Activated naive CD4-positive, alpha-beta T cell treated with anti-CD3 and anti-CD28 coated beads, Interleukin-2, amount 10 ng/mL, durations not matched to agents 7 days and 5 days (primary cell): Measurements from ENCODE around the gene BLOC1S1.

Source experiments
- CTCF ChIA-PET: fragments of 350-600 bp; sonication (Branson Sonifier 250); formaldehyde crosslinking; loops from one replicate; lab custom pipeline; 2021; ENCODE audit warnings: antibody characterized with exemption; lab: Charles Lee
- DNase-seq: peaks from one replicate; pipeline ENCODE4 v3.0.0-alpha.2; 2020
- H3K27ac Mint-ChIP-seq: one replicate; pipeline ENCODE4 v1.8.0; 2021; ENCODE audit warnings: mild to moderate bottlenecking, moderate library complexity, mixed read lengths
- H3K27me3 Mint-ChIP-seq: one replicate; pipeline ENCODE4 v1.8.0; 2021; ENCODE audit warnings: mild to moderate bottlenecking, mixed read lengths
- H3K36me3 Mint-ChIP-seq: one replicate; pipeline ENCODE4 v1.8.0; 2021; ENCODE audit warnings: mixed read lengths
- H3K4me1 Mint-ChIP-seq: one replicate; pipeline ENCODE4 v1.8.0; 2021; ENCODE audit warnings: mixed read lengths
- H3K4me3 Mint-ChIP-seq: one replicate; pipeline ENCODE4 v1.8.0; 2021; ENCODE audit warnings: mild to moderate bottlenecking, moderate library complexity, mixed read lengths
- H3K9me3 Mint-ChIP-seq: one replicate; pipeline ENCODE4 v1.8.0; 2021; ENCODE audit warnings: mixed read lengths

BLOC1S1 gene

DNA sequence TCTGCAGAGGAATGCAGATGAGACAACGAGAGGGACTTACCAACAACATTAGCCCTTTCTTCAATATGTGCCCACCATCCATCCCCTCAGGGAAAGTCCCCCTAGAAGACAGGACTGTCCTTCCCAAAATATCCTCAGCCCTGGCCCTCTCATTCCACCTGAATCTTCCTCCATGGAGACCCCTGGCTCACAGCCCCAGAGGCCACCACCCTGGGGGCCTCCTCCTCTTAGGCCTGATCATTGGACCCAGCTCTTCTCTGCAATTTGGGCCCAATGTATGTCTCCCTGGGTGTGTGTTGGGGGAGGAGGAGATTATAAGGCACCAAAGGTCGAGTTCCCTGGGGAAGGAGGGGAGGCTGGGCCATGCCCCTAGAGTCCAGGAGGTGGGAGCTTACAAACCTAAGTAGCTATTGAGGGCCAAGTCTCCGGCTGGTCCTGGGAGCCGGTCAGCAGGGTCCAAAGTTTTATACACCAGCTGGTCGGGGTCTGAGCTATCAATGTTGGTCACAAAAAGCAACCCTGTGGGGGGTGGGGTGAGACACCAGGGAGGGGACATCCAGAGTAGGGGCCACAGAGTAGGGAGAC is 16.3 kb upstream of the BLOC1S1 start:
- Mint-ChIP-seq H3K9me3 (no peaks in the 10 kb centered on the region), H3K4me1 (no peaks in the 10 kb centered on the region), H3K4me3 (no peak overlapping the region), H3K36me3 (no peaks in the 10 kb centered on the region), H3K27me3 (peaks cover 22% of the 10 kb centered on the region), H3K27ac (no peak overlapping the region)
- CTCF ChIA-PET: interaction anchor here (1.0 to 1.1 kb wide), 2 partner anchors 38 to 43 kb away, joined by 3 read pairs; no protein-coding TSS in a partner anchor
- DNase-seq: no peak

DNA sequence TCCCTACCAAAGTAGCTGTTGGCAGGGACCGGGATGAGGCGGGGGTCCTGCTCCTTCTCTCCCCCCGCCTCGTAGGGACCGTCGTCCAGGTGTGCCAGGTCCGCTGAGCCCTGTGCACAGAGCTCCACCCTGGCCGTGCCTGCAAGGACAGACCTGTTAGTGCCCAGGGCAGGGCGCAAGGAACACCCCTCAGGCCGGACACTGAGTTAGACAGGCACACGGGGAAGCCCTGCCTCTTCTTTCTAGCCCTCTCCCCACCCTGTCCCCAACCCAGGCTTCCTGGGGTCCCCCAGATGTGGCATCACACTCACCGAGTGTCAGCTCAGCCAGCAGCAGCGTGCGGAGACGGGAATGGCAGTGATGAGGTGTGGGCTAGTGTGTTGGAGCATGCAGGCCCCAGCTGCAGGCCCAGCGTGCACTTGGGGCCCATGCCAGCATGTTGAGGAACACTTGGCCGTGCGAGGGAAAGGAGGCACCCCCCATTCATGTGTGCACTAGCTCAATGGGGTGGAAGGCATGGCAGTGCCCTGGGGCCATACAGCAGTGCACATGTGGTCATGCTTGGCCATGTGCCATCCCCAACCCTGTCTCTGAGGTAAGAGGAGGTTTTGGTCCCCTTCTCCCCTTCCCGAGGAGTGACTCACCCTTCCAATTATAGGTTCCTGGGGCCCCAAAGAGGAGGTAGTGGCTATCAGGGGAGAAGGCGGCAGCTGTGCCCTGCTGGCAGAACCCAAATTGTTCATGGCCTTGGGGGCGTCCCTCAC is 15.4 kb upstream of the BLOC1S1 start:
- no peak for DNase-seq
- Mint-ChIP-seq H3K27me3 (peaks cover 29% of the 10 kb centered on the region), H3K27ac (no peak overlapping the region), H3K4me3 (no peak overlapping the region), H3K36me3 (no peaks in the 10 kb centered on the region), H3K9me3 (no peaks in the 10 kb centered on the region), H3K4me1 (no peaks in the 10 kb centered on the region)
- CTCF ChIA-PET: interaction anchor here (1.0 kb wide), 1 partner anchor 37 kb away, joined by 3 read pairs; no protein-coding TSS in a partner anchor

DNA sequence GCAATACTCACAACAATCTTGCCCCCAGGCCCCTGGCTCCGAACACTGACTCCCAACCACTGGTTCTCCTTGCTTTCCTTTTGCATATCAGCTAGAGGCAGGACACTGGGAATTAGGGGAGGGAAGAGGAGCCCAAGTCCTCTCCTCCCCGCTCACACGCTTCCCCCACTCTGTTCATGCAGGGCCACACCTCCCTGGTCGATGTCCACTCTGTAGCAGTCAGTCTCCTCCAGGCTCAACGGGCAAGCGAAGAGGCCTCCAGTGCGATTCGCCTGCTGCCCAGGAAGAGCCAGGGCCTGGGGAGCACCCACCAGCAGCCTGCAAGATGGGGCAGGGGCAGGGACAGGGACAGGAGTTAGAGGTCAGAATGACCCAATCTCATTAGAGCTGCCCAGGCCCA is 13.0 kb upstream of the BLOC1S1 start:
- Mint-ChIP-seq H3K4me3 (no peak overlapping the region), H3K4me1 (peaks cover 6% of the 10 kb centered on the region), H3K27me3 (peaks cover 48% of the 10 kb centered on the region), H3K27ac (no peak overlapping the region), H3K9me3 (no peaks in the 10 kb centered on the region), H3K36me3 (no peaks in the 10 kb centered on the region)
- DNase-seq: no peak
- CTCF ChIA-PET: no interaction called here

GRCh38 chr12:55703288-55703687 is 12.6 kb upstream of the BLOC1S1 start:
- CTCF ChIA-PET: no interaction called here
- Mint-ChIP-seq H3K4me1 (peaks cover 10% of the 10 kb centered on the region), H3K27me3 (peaks cover 52% of the 10 kb centered on the region), H3K27ac (no peak overlapping the region), H3K4me3 (no peak overlapping the region), H3K9me3 (no peaks in the 10 kb centered on the region), H3K36me3 (no peaks in the 10 kb centered on the region)
- no peak for DNase-seq

DNA sequence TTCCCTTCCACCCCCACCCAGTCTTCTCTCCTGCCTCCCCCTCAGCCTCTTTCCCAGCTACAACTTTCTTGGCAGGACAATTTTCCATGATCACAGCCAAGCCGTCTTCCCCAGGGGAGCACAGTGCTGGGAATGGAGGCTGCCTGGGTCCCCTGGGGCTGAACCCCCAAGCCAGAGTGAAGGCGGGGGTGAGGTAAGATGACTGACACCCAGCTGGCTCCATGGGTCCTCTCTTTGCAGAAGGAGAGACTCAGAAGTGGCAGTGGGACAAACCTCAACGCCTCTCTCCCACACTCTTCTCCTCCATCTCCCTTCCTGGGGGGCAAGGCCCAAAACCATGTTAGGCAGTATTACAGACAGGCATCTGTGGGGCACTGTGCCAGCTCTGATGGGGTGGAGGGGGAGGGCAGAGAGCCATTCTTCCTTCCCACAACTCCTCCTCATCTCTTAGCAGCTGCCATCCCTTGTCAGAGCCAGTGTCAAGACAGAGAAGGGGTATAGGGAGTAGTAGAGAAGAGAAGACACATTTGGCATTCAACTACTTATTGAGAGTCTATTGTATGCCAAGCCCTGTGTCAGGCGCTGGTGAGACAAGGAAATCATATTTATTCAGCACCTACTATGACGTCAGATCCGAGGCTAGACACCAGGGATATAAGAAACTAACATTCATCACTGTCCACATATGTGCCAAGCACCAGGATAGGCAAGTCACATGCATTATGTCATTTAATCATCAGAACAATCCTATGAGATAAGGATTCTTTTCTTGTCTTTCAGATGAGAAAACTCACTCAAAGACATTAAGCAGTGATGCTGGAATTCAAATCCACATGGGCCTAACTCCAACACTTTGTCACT is 11.7 kb upstream of the BLOC1S1 start:
- CTCF ChIA-PET: no interaction called here
- H3K36me3 Mint-ChIP-seq: no peaks in the 10 kb centered on the region
- H3K27me3 Mint-ChIP-seq: peaks cover 58% of the 10 kb centered on the region
- no peak overlapping the region for H3K4me3 Mint-ChIP-seq
- no peaks in the 10 kb centered on the region for H3K9me3 Mint-ChIP-seq
- H3K27ac Mint-ChIP-seq: no peak overlapping the region
- no peak for DNase-seq
- H3K4me1 Mint-ChIP-seq: peaks cover 18% of the 10 kb centered on the region

DNA sequence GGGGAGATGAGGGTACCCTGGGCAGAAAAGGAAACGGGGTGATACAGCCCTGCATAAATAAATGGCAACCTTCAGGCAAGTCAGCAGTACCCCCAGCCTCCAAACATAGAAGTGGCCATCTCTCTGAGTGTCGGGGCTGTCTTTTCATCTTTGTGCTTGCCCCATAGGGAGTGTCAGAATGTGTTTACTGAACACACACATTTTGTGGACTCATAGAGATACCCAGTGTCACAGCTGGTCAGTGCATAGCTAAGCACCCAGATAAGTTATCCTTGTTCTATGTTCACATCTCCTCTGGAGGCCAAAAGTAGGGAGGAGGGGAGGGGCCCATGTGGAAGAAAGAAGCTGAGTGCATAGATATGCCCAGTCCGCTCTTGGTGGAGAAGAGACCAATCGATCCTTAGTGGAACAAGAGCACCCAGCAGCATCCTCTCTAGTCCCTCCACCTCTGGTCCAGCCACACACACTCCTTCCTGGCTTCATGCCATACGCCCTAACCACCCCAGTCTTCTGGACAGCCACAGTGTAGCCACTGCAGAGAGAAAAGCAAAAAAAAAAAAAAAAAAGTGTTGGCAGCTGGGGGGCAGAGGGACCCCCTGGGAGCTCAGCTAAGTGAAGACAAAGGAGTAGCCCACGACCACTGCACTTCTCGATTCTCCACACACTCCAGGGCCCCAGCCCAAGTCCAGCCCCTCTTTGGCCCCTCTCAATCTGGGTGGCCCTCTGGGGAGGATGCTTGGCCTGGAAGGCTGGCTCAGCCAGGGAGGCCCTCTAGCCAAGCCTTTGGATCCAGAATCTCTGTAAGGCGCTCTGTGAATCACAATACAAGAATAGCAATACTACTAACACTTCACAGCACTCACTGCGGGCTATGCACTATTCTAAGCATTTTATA is 10.8 kb upstream of the BLOC1S1 start:
- Mint-ChIP-seq H3K4me3 (no peak overlapping the region), H3K4me1 (peaks cover 20% of the 10 kb centered on the region), H3K36me3 (no peaks in the 10 kb centered on the region), H3K27me3 (peaks cover 64% of the 10 kb centered on the region), H3K9me3 (no peaks in the 10 kb centered on the region), H3K27ac (no peak overlapping the region)
- CTCF ChIA-PET: interaction anchor here (1.4 to 2.4 kb wide), 5 partner anchors 8 to 60 kb away, joined by 4 to 8 read pairs (median 6); no protein-coding TSS in a partner anchor
- no peak for DNase-seq

DNA sequence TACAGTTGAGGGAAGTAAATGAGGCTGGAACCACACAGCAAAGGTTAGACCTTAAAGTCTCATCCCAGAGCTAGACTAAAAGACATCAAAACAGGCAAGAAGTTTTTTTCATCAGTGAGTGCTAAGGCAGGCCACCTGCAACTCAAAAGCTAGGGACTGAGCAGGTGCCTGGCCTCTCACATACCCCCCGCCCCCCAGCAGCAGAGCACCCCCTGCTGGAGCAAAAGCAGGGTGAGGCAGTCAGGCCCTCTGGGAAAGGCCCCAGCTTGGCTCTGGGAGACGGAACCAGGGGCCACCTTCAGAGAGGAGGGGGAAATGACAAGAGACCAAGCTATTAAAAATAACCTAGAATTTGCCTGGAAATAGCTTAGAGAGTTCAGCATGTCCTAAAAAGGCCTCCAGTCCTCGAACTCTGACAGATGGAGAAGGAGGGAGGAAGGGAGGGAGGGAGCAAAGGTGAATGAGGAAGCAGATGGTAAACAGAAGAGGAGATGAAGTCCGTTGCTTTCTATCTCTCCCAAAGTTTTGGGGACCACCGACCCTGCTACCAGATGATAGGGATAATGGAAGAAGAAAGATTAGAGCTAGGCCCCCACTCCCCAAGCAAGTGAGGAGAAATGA is 10.0 kb upstream of the BLOC1S1 start:
- Mint-ChIP-seq H3K27ac (no peak overlapping the region), H3K4me3 (no peak overlapping the region), H3K9me3 (no peaks in the 10 kb centered on the region), H3K4me1 (peaks cover 20% of the 10 kb centered on the region), H3K36me3 (no peaks in the 10 kb centered on the region), H3K27me3 (peaks cover 66% of the 10 kb centered on the region)
- CTCF ChIA-PET: interaction anchor here (1.0 to 2.4 kb wide), 6 partner anchors 9 to 61 kb away, joined by 3 to 8 read pairs (median 6); no protein-coding TSS in a partner anchor
- peak; percentile 44 for DNase-seq

- H3K27me3 Mint-ChIP-seq: peaks cover 68% of the 10 kb centered on the region
- H3K9me3 Mint-ChIP-seq: no peaks in the 10 kb centered on the region
- H3K27ac Mint-ChIP-seq: no peak overlapping the region
- peaks cover 20% of the 10 kb centered on the region for H3K4me1 Mint-ChIP-seq
- CTCF ChIA-PET: interaction anchor here (1.0 to 2.4 kb wide), 6 partner anchors 10 to 62 kb away, joined by 3 to 8 read pairs (median 6); no protein-coding TSS in a partner anchor
- no peak for DNase-seq
- H3K36me3 Mint-ChIP-seq: no peaks in the 10 kb centered on the region
- H3K4me3 Mint-ChIP-seq: peak overlapping the region; percentile 76
Measured at GRCh38 chr12:55706568-55707218, 9.2 kb upstream of the BLOC1S1 start.

GRCh38 chr12:55707219-55707671 is 8.6 kb upstream of the BLOC1S1 start:
- CTCF ChIA-PET: interaction anchor here (0.6 to 2.4 kb wide), 3 partner anchors 50 to 62 kb away, joined by 3 to 8 read pairs (median 6); no protein-coding TSS in a partner anchor
- Mint-ChIP-seq H3K4me3 (peak overlapping the region; percentile 76), H3K9me3 (no peaks in the 10 kb centered on the region), H3K4me1 (peaks cover 20% of the 10 kb centered on the region), H3K36me3 (no peaks in the 10 kb centered on the region), H3K27me3 (peaks cover 74% of the 10 kb centered on the region), H3K27ac (no peak overlapping the region)
- DNase-seq: no peak

DNA sequence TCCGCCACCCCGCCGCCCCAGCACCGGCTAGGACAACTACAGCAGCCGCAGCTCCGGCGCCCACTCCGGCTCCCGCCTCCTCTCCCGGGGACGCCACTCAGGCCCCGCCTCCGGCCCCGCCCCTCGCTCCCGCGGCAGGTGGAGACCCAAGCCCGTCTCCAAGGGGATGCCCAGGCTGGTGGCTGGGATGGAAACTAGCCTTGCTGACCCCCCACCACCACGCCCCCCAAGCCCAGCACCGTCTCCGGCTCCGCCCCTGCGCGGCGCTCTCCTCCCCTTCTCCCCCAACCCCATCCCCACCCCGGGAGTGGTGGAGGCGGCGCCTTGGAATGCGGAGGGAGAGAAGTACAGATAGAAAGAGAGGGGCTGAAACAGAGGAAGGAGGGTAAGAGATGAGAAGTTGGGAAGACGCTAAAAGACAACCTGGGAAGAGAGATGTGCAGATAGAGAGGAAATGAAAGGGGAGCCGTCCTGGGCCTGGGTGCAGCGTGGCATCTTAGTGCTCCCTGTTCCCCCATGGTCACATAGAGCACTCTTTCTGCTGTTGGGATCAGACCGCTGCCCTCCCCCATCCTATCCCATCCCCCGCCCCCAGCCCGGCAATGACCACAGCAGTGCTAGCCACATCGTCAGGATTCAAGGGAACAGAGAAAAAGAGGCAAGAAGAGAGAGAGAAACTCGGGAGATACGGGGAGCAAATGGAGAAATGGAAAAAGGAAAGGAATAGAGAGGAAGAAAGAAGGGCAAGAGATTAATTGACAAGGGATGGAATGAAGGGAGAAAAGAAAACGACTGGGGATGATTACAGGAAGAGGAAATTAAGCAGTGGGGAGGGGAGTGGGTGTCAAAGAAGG is 7.8 kb upstream of the BLOC1S1 start, which contains the start of gene ITGA7:
TSS of gene ITGA7 (minus strand) at position 64 of the 854 bp plus-strand sequence. CDS start 222 bp downstream, outside the sequence.
- peak within 1 kb of the TSS; percentile 76 for H3K4me3 Mint-ChIP-seq
- peak; percentile 77 for DNase-seq
- CTCF ChIA-PET: interaction anchor here (0.6 kb wide), 1 partner anchor 51 kb away, joined by 3 read pairs; no protein-coding TSS in a partner anchor
- H3K27ac Mint-ChIP-seq: no peak within 1 kb of the TSS
- H3K27me3 Mint-ChIP-seq: peaks cover 79% of the 10 kb centered on the region
- H3K36me3 Mint-ChIP-seq: no peaks in the 10 kb centered on the region
- no peaks in the 10 kb centered on the region for H3K9me3 Mint-ChIP-seq
- peaks cover 20% of the 10 kb centered on the region for H3K4me1 Mint-ChIP-seq

DNA sequence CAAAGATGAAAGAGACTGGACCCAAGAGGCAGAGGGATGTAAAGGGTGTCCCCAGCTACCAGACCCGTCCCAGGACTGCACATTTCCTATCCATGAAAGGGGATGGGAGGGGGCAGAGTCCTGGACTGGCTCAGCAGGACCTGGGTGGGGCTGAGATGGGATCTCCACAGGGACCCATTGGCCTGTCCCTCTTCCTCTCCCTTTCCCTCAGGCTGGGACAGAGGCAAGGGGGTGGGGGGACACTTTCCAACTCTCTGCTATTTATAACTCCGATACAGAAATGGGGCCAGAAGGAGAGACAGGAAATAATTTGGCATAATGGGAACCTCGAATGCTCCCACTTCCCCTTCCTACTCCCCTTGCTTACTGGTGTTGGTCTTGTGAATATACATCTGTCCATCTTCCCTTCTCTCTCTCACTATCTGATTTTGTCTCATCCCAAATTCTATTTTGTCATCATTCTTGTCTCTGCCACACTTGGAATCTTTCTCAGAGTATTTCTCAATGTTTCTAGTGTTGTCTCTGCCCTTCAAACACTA is 7.1 kb upstream of the BLOC1S1 start:
- Mint-ChIP-seq H3K9me3 (no peaks in the 10 kb centered on the region), H3K4me1 (peaks cover 20% of the 10 kb centered on the region), H3K27ac (no peak overlapping the region), H3K27me3 (peaks cover 81% of the 10 kb centered on the region), H3K4me3 (peak overlapping the region; percentile 76), H3K36me3 (no peaks in the 10 kb centered on the region)
- CTCF ChIA-PET: no interaction called here
- DNase-seq: no peak
